ENCODE data around the gene TNFRSF6B.
"Not testable (repeated sequence)": the region's sequence is repeated elsewhere in the genome, so short reads cannot be mapped to it uniquely, and the experiment has no call there.

Gene TNFRSF6B, protein sequence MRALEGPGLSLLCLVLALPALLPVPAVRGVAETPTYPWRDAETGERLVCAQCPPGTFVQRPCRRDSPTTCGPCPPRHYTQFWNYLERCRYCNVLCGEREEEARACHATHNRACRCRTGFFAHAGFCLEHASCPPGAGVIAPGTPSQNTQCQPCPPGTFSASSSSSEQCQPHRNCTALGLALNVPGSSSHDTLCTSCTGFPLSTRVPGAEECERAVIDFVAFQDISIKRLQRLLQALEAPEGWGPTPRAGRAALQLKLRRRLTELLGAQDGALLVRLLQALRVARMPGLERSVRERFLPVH

DNA sequence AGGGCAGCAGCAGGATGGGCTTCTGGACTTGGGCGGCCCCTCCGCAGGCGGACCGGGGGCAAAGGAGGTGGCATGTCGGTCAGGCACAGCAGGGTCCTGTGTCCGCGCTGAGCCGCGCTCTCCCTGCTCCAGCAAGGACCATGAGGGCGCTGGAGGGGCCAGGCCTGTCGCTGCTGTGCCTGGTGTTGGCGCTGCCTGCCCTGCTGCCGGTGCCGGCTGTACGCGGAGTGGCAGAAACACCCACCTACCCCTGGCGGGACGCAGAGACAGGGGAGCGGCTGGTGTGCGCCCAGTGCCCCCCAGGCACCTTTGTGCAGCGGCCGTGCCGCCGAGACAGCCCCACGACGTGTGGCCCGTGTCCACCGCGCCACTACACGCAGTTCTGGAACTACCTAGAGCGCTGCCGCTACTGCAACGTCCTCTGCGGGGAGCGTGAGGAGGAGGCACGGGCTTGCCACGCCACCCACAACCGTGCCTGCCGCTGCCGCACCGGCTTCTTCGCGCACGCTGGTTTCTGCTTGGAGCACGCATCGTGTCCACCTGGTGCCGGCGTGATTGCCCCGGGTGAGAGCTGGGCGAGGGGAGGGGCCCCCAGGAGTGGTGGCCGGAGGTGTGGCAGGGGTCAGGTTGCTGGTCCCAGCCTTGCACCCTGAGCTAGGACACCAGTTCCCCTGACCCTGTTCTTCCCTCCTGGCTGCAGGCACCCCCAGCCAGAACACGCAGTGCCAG lies at the start of gene TNFRSF6B:
TNFRSF6B (plus strand) TSS at position 25 of the 729 bp plus-strand sequence; CDS start at position 141, 116 bp downstream.
- DNase-seq (ENCODE audit: low spot score) = no peak
- in situ Hi-C loops (cut with MboI; ENCODE audit: low sequenced_read_pairs, unreplicated experiment) = no loop called here
- TF ChIP-seq, protein P1, sequence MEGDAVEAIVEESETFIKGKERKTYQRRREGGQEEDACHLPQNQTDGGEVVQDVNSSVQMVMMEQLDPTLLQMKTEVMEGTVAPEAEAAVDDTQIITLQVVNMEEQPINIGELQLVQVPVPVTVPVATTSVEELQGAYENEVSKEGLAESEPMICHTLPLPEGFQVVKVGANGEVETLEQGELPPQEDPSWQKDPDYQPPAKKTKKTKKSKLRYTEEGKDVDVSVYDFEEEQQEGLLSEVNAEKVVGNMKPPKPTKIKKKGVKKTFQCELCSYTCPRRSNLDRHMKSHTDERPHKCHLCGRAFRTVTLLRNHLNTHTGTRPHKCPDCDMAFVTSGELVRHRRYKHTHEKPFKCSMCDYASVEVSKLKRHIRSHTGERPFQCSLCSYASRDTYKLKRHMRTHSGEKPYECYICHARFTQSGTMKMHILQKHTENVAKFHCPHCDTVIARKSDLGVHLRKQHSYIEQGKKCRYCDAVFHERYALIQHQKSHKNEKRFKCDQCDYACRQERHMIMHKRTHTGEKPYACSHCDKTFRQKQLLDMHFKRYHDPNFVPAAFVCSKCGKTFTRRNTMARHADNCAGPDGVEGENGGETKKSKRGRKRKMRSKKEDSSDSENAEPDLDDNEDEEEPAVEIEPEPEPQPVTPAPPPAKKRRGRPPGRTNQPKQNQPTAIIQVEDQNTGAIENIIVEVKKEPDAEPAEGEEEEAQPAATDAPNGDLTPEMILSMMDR (IDR thresholded peaks at IDR 0.05; ENCODE audit: borderline replicate concordance, control extremely low read depth, extremely low read depth, insufficient read depth, missing control alignments) = no peak

DNA sequence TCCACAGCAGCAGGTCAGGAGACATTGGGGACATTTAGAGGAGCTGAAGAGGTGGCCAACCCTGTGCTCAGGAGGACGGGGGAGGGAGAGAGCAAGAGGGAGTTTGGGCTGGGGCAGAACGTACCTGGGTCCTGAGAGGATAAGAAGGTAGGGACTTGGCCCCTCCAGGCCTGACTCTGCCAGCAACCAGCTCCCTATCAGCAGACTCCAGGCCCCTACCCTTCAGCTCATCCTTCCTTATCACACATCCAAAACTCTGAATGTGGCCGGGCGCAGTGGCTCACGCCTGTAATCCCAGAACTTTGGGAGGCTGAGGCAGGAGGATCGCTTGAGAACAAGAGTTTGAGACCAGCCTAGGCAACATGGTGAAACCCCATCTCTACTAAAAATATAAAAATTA lies 48.3 kb upstream of the TNFRSF6B start:
- TF ChIP-seq, protein P1 (IDR thresholded peaks at IDR 0.05; ENCODE audit: borderline replicate concordance, control extremely low read depth, extremely low read depth, insufficient read depth, missing control alignments) = no peak
- DNase-seq (ENCODE audit: low spot score) = no peak
- in situ Hi-C loops (cut with MboI; ENCODE audit: low sequenced_read_pairs, unreplicated experiment) = no loop called here

DNA sequence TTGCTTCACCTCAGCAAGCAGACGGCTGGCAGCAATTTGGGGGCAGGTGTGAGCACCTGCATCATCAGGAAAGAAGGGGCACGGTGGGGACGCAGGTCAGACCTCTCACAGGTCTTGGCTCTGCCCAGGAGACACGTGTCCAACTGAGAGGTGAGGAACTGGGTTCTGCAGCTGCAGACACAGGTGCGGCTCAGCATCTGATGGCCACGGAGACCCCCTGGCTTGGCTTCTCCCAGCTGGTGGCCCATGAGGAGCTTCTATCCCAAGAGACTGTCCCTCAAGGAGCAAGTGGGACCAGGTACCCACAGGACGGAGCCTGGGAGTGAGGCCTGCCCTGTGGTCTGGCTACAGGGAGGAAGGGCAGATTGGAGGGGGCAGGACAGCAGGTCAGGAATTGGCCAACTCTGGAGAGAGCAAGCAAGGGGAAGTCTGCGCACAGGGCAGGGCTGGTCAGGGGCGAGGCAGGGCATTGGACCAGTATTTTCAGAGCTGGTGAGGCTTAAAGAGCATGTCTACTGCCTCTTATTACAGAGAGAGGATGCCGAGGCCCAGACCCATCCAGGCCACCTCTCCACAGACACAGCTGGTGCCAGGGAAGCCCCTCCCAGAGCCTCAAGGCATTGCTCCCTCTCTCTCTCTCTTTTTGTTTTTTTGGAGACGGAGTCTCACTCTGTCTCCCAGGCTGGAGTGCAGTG lies 47.4 kb upstream of the TNFRSF6B start:
- in situ Hi-C loops (cut with MboI; ENCODE audit: low sequenced_read_pairs, unreplicated experiment) = no loop called here
- TF ChIP-seq, protein P1 (IDR thresholded peaks at IDR 0.05; ENCODE audit: borderline replicate concordance, control extremely low read depth, extremely low read depth, insufficient read depth, missing control alignments) = no peak
- no peak for DNase-seq (ENCODE audit: low spot score)

DNA sequence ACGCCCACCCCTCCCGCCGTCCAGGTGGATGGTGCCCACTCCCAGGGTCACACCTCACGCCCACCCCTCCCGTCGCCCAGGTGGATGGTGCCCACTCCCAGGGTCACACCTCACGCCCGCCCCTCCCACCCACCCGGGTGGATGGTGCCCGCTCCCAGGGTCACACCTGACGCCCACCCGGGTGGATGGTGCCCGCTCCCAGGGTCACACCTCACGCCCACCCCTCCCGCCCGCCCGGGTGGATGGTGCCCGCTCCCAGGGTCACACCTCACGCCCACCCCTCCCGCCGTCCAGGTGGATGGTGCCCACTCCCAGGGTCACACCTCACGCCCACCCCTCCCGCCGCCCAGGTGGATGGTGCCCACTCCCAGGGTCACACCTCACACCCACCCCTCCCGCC lies 46.0 kb upstream of the TNFRSF6B start:
- in situ Hi-C loops (cut with MboI; ENCODE audit: low sequenced_read_pairs, unreplicated experiment); DNase-seq (ENCODE audit: low spot score): not testable (repeated sequence)

DNA sequence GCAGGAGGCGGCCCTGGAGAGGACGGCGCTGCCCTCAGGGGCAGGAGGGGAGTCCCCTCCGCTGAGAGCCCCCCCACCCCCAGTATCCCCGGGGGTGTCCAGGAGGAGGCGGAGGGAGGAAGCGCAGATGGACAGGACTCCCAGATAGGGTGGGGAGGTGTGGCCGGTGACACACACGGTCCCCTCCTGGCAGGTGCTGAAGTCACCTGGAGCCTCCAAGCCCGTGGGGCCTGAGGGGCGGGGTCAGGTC lies 44.6 kb upstream of the TNFRSF6B start:
- no peak for DNase-seq (ENCODE audit: low spot score)
- TF ChIP-seq, protein P1 (IDR thresholded peaks at IDR 0.05; ENCODE audit: borderline replicate concordance, control extremely low read depth, extremely low read depth, insufficient read depth, missing control alignments) = no peak
- in situ Hi-C loops (cut with MboI; ENCODE audit: low sequenced_read_pairs, unreplicated experiment) = no loop called here

DNA sequence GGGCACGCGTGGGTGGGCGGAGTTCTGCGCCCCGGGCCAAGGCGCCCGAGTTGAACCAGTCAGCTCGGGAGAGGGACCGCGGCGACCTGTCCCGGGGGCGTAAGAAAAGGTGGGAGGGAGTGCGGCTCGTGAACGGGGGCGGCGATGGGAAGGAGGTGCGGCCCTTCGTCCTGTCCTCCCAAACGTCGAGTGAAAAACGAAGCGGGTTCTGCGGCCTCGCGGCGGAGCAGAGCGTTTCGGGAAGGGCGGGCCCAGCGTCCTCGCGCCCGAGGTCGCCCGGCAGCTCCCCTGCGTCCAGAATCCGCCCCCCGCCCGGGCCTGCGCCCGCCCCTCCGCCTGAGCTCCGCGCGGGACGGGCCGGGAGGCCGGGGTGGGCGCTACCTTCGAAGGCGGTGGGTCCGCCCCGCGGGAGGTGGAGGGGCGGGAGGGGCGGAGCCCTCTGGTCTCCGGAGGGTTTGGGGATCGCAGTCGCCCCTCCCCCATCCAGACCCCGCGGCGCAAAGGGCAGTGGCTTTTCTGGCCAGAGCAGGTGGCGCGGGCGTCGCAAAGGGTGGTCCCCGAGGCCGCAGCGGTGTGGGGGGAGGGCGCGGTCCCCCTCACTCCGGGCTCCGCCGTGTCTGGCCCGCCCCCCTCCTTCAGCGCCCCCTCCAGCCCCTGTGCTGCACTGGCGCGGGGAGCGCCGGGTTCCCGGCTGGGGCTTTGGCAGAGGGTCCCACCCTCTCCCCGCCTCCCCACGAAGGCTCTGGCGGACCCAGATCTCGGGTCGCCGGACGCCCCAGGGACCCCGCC lies 44.1 kb upstream of the TNFRSF6B start:
- in situ Hi-C loops (cut with MboI; ENCODE audit: low sequenced_read_pairs, unreplicated experiment) = no loop called here
- TF ChIP-seq, protein P1 (IDR thresholded peaks at IDR 0.05; ENCODE audit: borderline replicate concordance, control extremely low read depth, extremely low read depth, insufficient read depth, missing control alignments) = no peak
- DNase-seq (ENCODE audit: low spot score) = no peak

Measured in GM13976 (cell line).